H1 (cell line): ENCODE measurements around the gene ELMO1. TPM values are rescaled to one million over a fixed set of nuclear protein-coding genes. Genes with fewer than 3 reads are reported as not detected.

Source experiments
- CTCF ChIA-PET: fragments of 300-600 bp; sonication (Branson Sonifier 250); formaldehyde crosslinking; loops from one replicate; lab custom pipeline; 2021; ENCODE audit not compliant: partially characterized antibody; lab: Charles Lee
- POLR2A ChIA-PET: fragments of 300-600 bp; sonication (Branson Sonifier 250); formaldehyde crosslinking; loops from one replicate; lab custom pipeline; 2021; ENCODE audit warnings: inconsistent platforms; ENCODE audit not compliant: partially characterized antibody; lab: Charles Lee
- DNase-seq, 2 experiments: peaks; one replicate each; pipeline versions ENCODE4 v3.0.0 to v3.0.0-alpha.2; 2010 to 2022; ENCODE audit warnings: low spot score in 2 of 2, low read depth in 1 of 2, mixed read lengths in 1 of 2
- FAIRE-seq: peaks from 2 replicates; lab custom pipeline; 2011; peaks lifted over from hg19 to GRCh38; lab: Jason Lieb, UNC
- H2AFZ ChIP-seq: 2 replicates; pipeline ENCODE4 v1.8.1; 2012; ENCODE audit warnings: low read length, inconsistent platforms
- H2AK5ac ChIP-seq: 2 replicates; pipeline ENCODE4 v1.6.1; 2013; ENCODE audit warnings: low read depth, low read length
- H2BK120ac ChIP-seq: replicated peaks from 2 replicates; pipeline ENCODE3; 2013; ENCODE audit warnings: low read depth, low read length, inconsistent platforms
- H2BK12ac ChIP-seq: 2 replicates; pipeline ENCODE4 v1.6.1; 2013; ENCODE audit warnings: low read depth, low read length
- H2BK15ac ChIP-seq: 2 replicates; pipeline ENCODE4 v1.6.1; 2013; ENCODE audit warnings: low read length
- H2BK20ac ChIP-seq: 2 replicates; pipeline ENCODE4 v1.6.1; 2013; ENCODE audit warnings: low read length
- H2BK5ac ChIP-seq: 2 replicates; pipeline ENCODE4 v1.6.1; 2013; ENCODE audit warnings: low read depth, low read length
- H3K14ac ChIP-seq: 2 replicates; pipeline ENCODE4 v1.6.1; 2013; ENCODE audit warnings: inconsistent platforms; ENCODE audit not compliant: insufficient read length
- H3K18ac ChIP-seq: 2 replicates; pipeline ENCODE4 v1.6.1; 2013; ENCODE audit warnings: low read length; ENCODE audit errors: extremely low read depth
- H3K23ac ChIP-seq: 2 replicates; pipeline ENCODE4 v1.6.1; 2013; ENCODE audit warnings: inconsistent platforms; ENCODE audit not compliant: insufficient read length
- H3K23me2 ChIP-seq: 2 replicates; pipeline ENCODE4 v1.6.1; 2013; ENCODE audit warnings: low read depth, low read length
- H3K27ac ChIP-seq: 2 replicates; pipeline ENCODE4 v1.6.1; 2011; ENCODE audit warnings: low read depth, low read length, inconsistent platforms
- H3K27me3 ChIP-seq, 4 experiments: replicated peaks in 1 of 4; 1 replicate in 1 of 4; 2 replicates in 3 of 4; pipeline versions ENCODE4 v1.6.1 to v1.8.1; 2011 to 2013; ENCODE audit warnings: low read length in 3 of 4, mild to moderate bottlenecking in 3 of 4, inconsistent platforms in 2 of 4, mixed read lengths in 2 of 4, moderate library complexity in 1 of 4; ENCODE audit not compliant: control insufficient read depth in 3 of 4, insufficient read depth in 3 of 4; ENCODE audit errors: extremely low read depth in 1 of 4
- H3K36me3 ChIP-seq, 4 experiments: 2 replicates each; pipeline versions ENCODE4 v1.6.1 to v1.8.1; 2011 to 2013; ENCODE audit warnings: mild to moderate bottlenecking in 4 of 4, low read length in 3 of 4, moderate library complexity in 2 of 4, control low read depth in 1 of 4, inconsistent platforms in 1 of 4; ENCODE audit not compliant: insufficient read depth in 4 of 4, control insufficient read depth in 2 of 4
- H3K4ac ChIP-seq: replicated peaks from 2 replicates; pipeline ENCODE3; 2013; ENCODE audit warnings: low read length, low read depth, mixed read lengths, inconsistent platforms; ENCODE audit not compliant: insufficient read length
- H3K4me1 ChIP-seq, 4 experiments: replicated peaks in 1 of 4; 1 replicate in 1 of 4; 2 replicates in 3 of 4; pipeline versions ENCODE4 v1.6.1 to v1.8.1; 2011 to 2013; ENCODE audit warnings: low read length in 3 of 4, inconsistent platforms in 2 of 4, mixed read lengths in 1 of 4; ENCODE audit not compliant: insufficient read depth in 4 of 4, control insufficient read depth in 3 of 4
- H3K4me2 ChIP-seq, 2 experiments: 2 replicates each; pipeline versions ENCODE4 v1.6.1 to v1.8.1; 2011 to 2013; ENCODE audit warnings: low read depth in 2 of 2, low read length in 2 of 2, control low read depth in 1 of 2, inconsistent platforms in 1 of 2, mild to moderate bottlenecking in 1 of 2; ENCODE audit not compliant: insufficient read depth in 1 of 2
- H3K4me3 ChIP-seq, 4 experiments: fragments of 200-600, 300-600 bp in 1 of 4; sonication (generic), shearing (Covaris generic), sonication (Bioruptor Twin) in 1 of 4; 2 replicates each; pipeline versions ENCODE4 v1.5.1 to v1.8.1; 2011 to 2016; ENCODE audit warnings: low read length in 4 of 4, low read depth in 3 of 4, control low read depth in 2 of 4, inconsistent platforms in 2 of 4, mild to moderate bottlenecking in 2 of 4, mixed read lengths in 1 of 4, moderate library complexity in 1 of 4; ENCODE audit not compliant: insufficient read depth in 2 of 4; ENCODE audit errors: extremely low read depth in 1 of 4
- H3K56ac ChIP-seq: replicated peaks from 2 replicates; pipeline ENCODE3; 2013; ENCODE audit warnings: low read depth, mild to moderate bottlenecking, mixed read lengths, low read length, inconsistent platforms; ENCODE audit not compliant: insufficient read length
- H3K79me1 ChIP-seq: 2 replicates; pipeline ENCODE4 v1.6.1; 2013; ENCODE audit warnings: low read depth, low read length, control low read depth
- H3K79me2 ChIP-seq, 2 experiments: 2 replicates each; pipeline versions ENCODE4 v1.6.1 to v1.8.1; 2012 to 2013; ENCODE audit warnings: low read length in 2 of 2, mild to moderate bottlenecking in 2 of 2, inconsistent platforms in 1 of 2; ENCODE audit not compliant: insufficient read depth in 2 of 2, control insufficient read depth in 1 of 2
- H3K9ac ChIP-seq, 4 experiments: replicated peaks in 1 of 4; 1 replicate in 1 of 4; 2 replicates in 3 of 4; pipeline versions ENCODE4 v1.6.1 to v1.8.1; 2011 to 2013; ENCODE audit warnings: low read depth in 3 of 4, low read length in 3 of 4, control low read depth in 2 of 4, mild to moderate bottlenecking in 2 of 4, moderate library complexity in 2 of 4, inconsistent platforms in 1 of 4; ENCODE audit errors: extremely low read depth in 1 of 4
- H3K9me3 ChIP-seq, 2 experiments: 2 replicates each; pipeline versions ENCODE4 v1.6.1 to v1.8.1; 2012 to 2013; ENCODE audit warnings: mild to moderate bottlenecking in 2 of 2, moderate library complexity in 2 of 2, control low read depth in 1 of 2, inconsistent platforms in 1 of 2, low read depth in 1 of 2, low read length in 1 of 2, mixed read lengths in 1 of 2; ENCODE audit not compliant: insufficient read depth in 2 of 2
- H4K20me1 ChIP-seq, 2 experiments: replicated peaks in 1 of 2; 2 replicates each; pipeline versions ENCODE3 to v1.8.1; 2011 to 2013; ENCODE audit warnings: inconsistent platforms in 2 of 2, low read length in 2 of 2, mild to moderate bottlenecking in 1 of 2; ENCODE audit not compliant: insufficient read depth in 2 of 2, control insufficient read depth in 1 of 2
- H4K5ac ChIP-seq: 2 replicates; pipeline ENCODE4 v1.6.1; 2013; ENCODE audit warnings: low read length, low read depth, mixed read lengths, inconsistent platforms; ENCODE audit not compliant: insufficient read length
- H4K8ac ChIP-seq: 2 replicates; pipeline ENCODE4 v1.8.0; 2013; ENCODE audit warnings: mild to moderate bottlenecking, moderate library complexity, low read length, inconsistent platforms; ENCODE audit not compliant: insufficient read depth; ENCODE audit errors: extremely low read depth
- H4K91ac ChIP-seq: replicated peaks from 2 replicates; pipeline ENCODE3; 2013; ENCODE audit warnings: low read length, mixed read lengths, inconsistent platforms; ENCODE audit not compliant: insufficient read length
- EZH2 ChIP-seq: fragments of 200-600 bp; sonication (generic); IDR thresholded peaks from 2 replicates; pipeline ENCODE4 v1.7.1; 2012; ENCODE audit warnings: low read depth, mild to moderate bottlenecking, moderate library complexity, low read length, inconsistent platforms; ENCODE audit not compliant: severe bottlenecking
- KDM1A ChIP-seq: fragments of 200-600, 300-600 bp; sonication (generic); IDR thresholded peaks from 2 replicates; pipeline ENCODE4 v1.7.1; 2016; ENCODE audit warnings: mild to moderate bottlenecking, low read length, borderline replicate concordance
- MAFK ChIP-seq: IDR thresholded peaks from 2 replicates; pipeline ENCODE4 v1.6.1; 2012; ENCODE audit warnings: low read depth, mild to moderate bottlenecking, improper control_type of control experiment, low read length
- NANOG ChIP-seq: IDR thresholded peaks from 2 replicates; pipeline ENCODE4 v1.6.1; 2011; ENCODE audit warnings: low read length, low read depth, mild to moderate bottlenecking, inconsistent platforms; ENCODE audit not compliant: insufficient read depth, poor library complexity, severe bottlenecking
- NRF1 ChIP-seq: IDR thresholded peaks from 2 replicates; pipeline ENCODE4 v1.6.1; 2011; ENCODE audit warnings: mild to moderate bottlenecking, low read depth, low read length, improper control_type of control experiment
- POLR2A ChIP-seq, 2 experiments: IDR thresholded peaks; 1 replicate in 1 of 2; 2 replicates in 1 of 2; pipeline ENCODE4 v1.6.1; 2011; ENCODE audit warnings: low read depth in 2 of 2, low read length in 2 of 2, mild to moderate bottlenecking in 2 of 2; ENCODE audit errors: control extremely low read depth in 1 of 2
- RNF2 ChIP-seq: fragments of 200-900, 300-1000 bp; sonication (generic); IDR thresholded peaks from 2 replicates; pipeline ENCODE4 v1.7.1; 2016; ENCODE audit warnings: borderline replicate concordance, low read depth, mild to moderate bottlenecking, antibody characterized with exemption, low read length; ENCODE audit not compliant: poor library complexity, severe bottlenecking; ENCODE audit errors: missing control alignments
- RXRA ChIP-seq: IDR thresholded peaks from 2 replicates; pipeline ENCODE4 v1.6.1; 2011; ENCODE audit warnings: low read depth, mild to moderate bottlenecking, low read length, moderate library complexity; ENCODE audit not compliant: insufficient read depth
- TBP ChIP-seq: IDR thresholded peaks from 2 replicates; pipeline ENCODE4 v1.6.1; 2011; ENCODE audit warnings: low read depth, low read length, improper control_type of control experiment
- YY1 ChIP-seq: IDR thresholded peaks from 2 replicates; pipeline ENCODE4 v1.6.1; 2011; ENCODE audit warnings: low read depth, mild to moderate bottlenecking, low read length
- ZNF274 ChIP-seq: IDR thresholded peaks from 2 replicates; pipeline ENCODE4 v1.7.0; 2012; ENCODE audit warnings: low read length, borderline replicate concordance; ENCODE audit errors: extremely low read depth
- WGBS, 2 experiments: shearing (Covaris generic) in 1 of 2; methylation state at CpG; one replicate each; pipeline versions ENCODE4 v1.1.6 to v1.1.7; 2013 to 2015; ENCODE audit warnings: low lambda C conversion rate in 2 of 2, mixed read lengths in 2 of 2, inconsistent platforms in 1 of 2, low coverage in 1 of 2, missing lambda C conversion rate in 1 of 2; ENCODE audit not compliant: insufficient replicate concordance in 2 of 2, insufficient coverage in 1 of 2, insufficient read length in 1 of 2; ENCODE audit errors: extremely low coverage in 1 of 2, missing lambda C conversion rate in 1 of 2; 5-methylcytosine and 5-hydroxymethylcytosine counted together
- polyA plus RNA-seq, 7 experiments: library from polyadenylated mRNA; depleted of rRNA in 3 of 7; stranded (reverse) in 5 of 7; unstranded in 2 of 7; fragments of >200 nt in 5 of 7; fragments of 200-250 nt in 2 of 7; gene quantifications; 1 replicate in 5 of 7; 2 replicates in 1 of 7; 4 replicates in 1 of 7; pipeline versions ENCODE4 v1.2.1 to v1.2.3, GENCODE V29; 2011 to 2013; ENCODE audit warnings: missing spikeins in 2 of 7, mixed read lengths in 2 of 7
- total RNA-seq: library from RNA; stranded (reverse); fragmentation: NEBNext Ultra II Directional; extraction: Animal tissue kit (Norgen Biotek cat#: 25700); gene quantifications from 2 replicates; pipeline ENCODE4 v1.2.1, GENCODE V29; 2021

The ELMO1 gene
- total and polyA plus RNA-seq, 2 of the 8 experiments (the other 6 are each of a cell fraction or from before 2014, with no cell fraction given), result 18.4 to 21.0 TPM

- H3K4me3 ChIP-seq, result no peak overlapping the region
- H2BK12ac ChIP-seq, result no peak overlapping the region
- H3K27ac ChIP-seq, result no peak overlapping the region
- FAIRE-seq (no peak), DNase-seq (no peak)
- no peak overlapping the region for H4K91ac ChIP-seq
- POLR2A ChIA-PET, result no interaction called here
- no peaks in the 10 kb centered on the region for H3K23me2 ChIP-seq
- H4K5ac ChIP-seq, result no peak overlapping the region
- H2AK5ac ChIP-seq, result no peak overlapping the region
- H4K8ac ChIP-seq, result no peak overlapping the region
- H3K56ac ChIP-seq, result no peak overlapping the region
- no peak overlapping the region for H2AFZ ChIP-seq
- H3K18ac ChIP-seq, result no peak overlapping the region
- no peak overlapping the region for H2BK5ac ChIP-seq
- WGBS, 2 experiments, result 61% methylated on average over 1 of the region's 1 CpG; no CpG with 5 or more reads in 1 of the 2 experiments
- no peak overlapping the region for H3K9ac ChIP-seq
- peaks cover 0 to 5% of the 10 kb centered on the region in 2 experiments; a peak in 1 of 4 replicates for H3K9me3 ChIP-seq
- no peaks in the 10 kb centered on the region for H3K79me1 ChIP-seq
- H2BK20ac ChIP-seq, result no peak overlapping the region
- H3K4ac ChIP-seq, result no peak overlapping the region
- no peaks in the 10 kb centered on the region for H3K27me3 ChIP-seq
- no peak overlapping the region for H2BK120ac ChIP-seq
- H2BK15ac ChIP-seq, result no peak overlapping the region
- TF ChIP-seq EZH2 (no peak), POLR2A (IDR thresholded peaks at IDR 0.05; ENCODE audit: control extremely low read depth in 1 of 2, low read depth in 2 of 2, low read length in 2 of 2) (no peak), RNF2 (no peak), KDM1A (no peak), ZNF274 (no peak), NRF1 (no peak), TBP (no peak), YY1 (no peak), NANOG (no peak), MAFK (no peak), RXRA (no peak)
- no peak overlapping the region for H3K4me2 ChIP-seq
- H3K79me2 ChIP-seq, result peaks cover 0 to 3% of the 10 kb centered on the region in 2 experiments; a peak in 1 of 4 replicates
- no peak overlapping the region for H3K14ac ChIP-seq
- peaks cover 0 to 5% (median 1%) of the 10 kb centered on the region in 4 experiments; a peak in 3 of 7 replicates for H3K4me1 ChIP-seq
- CTCF ChIA-PET, result no interaction called here
- H3K36me3 ChIP-seq, result peaks cover 0 to 2% (median 0%) of the 10 kb centered on the region in 4 experiments; a peak in 1 of 8 replicates
- no peaks in the 10 kb centered on the region for H4K20me1 ChIP-seq
- H3K23ac ChIP-seq, result no peak overlapping the region
Measured at GRCh38 chr7:37382546-37383088, 66.0 kb downstream of the ELMO1 start.
